DMS 273 (cell line): ENCODE data around the gene ZMAT5.

Experiments
- DNase-seq: peaks from one replicate; lab custom pipeline; 2025; ENCODE audit not compliant: unreplicated experiment; lab: John Stamatoyannopoulos, UW

The ZMAT5 gene

DNA sequence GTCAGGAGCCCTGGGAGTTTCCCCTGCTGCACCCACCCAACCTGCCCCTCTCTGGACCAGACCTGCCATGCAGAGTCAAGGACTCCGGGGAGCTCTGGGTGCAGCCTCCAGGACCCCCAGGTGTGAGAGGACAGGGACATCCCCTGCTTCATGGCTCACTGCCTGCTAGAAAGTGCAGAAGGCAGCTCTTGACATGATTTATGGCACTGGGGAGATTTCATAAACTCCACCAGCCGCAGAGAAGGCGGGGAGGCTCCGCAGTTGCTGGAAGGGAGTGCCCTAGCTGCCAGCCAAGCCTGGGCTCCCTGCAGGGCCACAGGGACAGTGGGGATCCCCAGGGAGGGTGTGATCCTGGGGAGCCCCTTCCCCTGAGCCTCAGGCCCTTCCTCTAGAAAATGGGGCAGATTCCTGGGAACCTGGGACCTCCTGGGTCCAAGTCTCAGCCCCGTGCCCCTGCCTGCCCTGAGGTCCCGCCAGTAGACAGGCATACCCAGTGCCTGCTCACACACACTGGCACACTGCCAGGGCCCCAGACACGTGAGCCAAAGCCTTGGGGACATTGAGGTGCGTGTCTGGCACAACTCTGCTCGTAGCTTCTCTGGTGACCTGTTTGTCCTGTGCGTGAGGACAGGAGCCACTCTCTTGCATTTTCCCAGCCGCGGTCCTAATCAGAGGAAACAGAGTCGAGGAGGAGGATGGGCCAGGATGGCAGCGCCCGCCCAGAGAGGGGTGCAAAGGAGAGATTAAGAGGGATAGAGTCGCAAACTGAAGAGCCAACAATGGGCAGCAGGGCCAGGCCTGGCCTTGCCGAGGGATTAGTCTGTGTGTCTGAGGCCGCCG is 33.2 kb downstream of the ZMAT5 start:
- peak; percentile 68 for DNase-seq

DNA sequence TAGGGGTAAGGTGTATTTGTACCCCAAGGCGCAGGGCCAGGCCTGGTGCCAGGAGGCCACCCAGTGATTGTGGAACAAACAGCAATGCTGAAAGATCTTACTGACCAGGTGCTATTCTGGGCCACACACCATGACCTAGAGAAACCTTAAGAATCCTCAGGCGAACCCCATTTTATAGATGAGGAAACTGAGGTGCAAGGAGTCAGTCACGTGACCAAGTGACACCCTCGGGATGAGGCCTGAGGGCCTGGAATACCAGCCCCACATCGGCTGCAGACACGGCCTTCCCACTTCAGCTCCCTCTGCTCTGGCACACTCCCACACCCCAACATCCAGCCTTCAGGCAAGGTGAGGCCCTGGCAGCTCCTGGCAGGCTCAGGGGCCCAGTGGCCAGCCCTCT is 33.9 kb downstream of the ZMAT5 start:
- no peak for DNase-seq

GRCh38 chr22:29731058-29731850 is 35.6 kb downstream of the ZMAT5 start:
- DNase-seq = no peak

DNA sequence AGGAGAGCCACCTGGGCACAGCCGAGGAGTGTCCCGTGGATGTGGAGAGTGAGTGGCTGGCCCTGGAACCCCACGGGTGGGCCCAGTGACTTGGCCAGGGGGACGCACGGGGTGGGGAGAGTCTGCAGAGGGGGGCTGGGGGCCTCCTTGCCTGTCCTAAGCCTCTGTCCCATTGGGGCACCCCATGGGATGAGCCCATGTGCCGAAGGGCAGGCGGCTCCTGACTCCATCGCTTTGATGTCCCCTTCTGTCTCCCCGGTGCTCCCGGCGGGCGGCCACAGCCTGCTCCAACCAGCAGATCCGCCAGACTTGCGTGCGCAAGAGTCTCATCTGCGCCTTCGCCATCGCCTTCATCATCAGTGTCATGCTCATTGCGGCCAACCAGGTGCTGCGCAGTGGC is 37.6 kb downstream of the ZMAT5 start:
- DNase-seq = no peak

DNA sequence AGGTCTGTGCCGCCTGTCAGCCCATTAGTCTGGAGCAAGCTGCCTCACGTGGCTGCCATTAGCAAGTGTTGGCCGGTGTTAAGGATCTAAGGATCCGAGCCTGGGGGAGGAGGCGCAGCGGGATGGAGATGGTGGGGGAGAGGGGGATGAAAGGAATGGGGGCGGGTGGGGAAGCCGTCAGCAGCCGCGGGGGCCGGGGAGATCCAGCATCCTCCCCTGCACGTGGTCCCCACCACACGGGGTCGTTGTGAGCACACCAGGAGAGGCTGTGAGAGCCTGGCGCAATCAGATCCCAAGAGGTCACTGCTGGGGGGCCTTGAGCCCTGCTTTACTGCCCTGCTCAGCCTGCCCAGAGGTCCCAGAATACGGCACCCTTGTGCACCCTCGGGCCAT is 39.7 kb downstream of the ZMAT5 start:
- peak; percentile 65 for DNase-seq

DNA sequence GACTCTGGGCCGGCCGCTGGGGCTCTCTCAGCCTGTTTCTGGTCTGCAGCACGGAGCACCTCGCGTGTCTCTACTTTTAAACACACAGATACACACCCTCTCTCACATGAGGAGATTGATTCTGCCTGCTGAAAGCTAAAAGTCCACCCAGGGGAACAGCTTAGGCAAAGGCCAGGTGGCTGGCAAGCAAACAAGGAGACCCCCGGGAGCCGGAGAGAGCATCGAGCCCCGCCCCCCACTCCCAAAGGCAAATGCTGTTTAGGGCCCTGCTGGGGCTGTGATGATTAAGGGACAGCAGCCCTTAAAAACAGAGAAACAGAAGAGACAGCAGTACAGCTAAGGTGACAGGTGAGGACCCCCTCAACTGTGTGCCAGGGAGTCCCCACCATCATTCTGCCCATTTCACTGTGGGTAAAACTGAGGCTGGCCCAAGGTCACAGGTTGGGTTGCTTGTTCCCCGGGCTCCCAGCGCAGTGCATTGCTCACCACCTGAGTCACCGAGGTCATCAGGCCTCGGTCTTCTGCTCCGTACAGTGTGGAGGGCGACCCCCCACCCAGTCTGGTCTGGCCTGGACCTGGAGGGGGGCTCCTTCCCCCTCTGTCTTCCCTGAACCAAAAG is 40.2 kb downstream of the ZMAT5 start:
- DNase-seq = no peak

GRCh38 chr22:29726106-29726505 is 40.7 kb downstream of the ZMAT5 start:
- DNase-seq = no peak

- no peak for DNase-seq
Measured at GRCh38 chr22:29724843-29725242, 42.0 kb downstream of the ZMAT5 start.

- DNase-seq = no peak
Measured at GRCh38 chr22:29723766-29724165, 43.0 kb downstream of the ZMAT5 start.

DNA sequence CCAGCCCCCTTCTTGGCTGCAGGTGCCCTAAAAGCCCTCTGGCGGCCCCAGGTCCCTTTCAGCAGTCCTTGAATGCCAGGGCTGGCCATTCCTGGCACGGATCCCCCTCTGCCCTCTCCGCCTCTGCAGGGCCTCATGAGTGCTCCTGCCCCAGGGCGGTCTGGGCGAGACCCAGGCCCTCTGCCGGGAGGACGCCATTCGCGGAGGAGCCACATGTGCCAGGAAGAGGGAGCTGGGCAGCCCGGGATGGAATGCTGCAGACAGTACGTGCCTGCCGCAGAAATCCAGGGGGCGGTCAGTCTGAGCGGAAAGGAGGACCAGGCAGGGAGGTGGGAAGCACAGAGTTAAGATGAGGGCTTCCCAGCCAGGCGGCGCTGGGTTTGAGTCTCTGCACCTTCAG is 44.2 kb downstream of the ZMAT5 start:
- DNase-seq = no peak

GRCh38 chr22:29722151-29722550 is 44.7 kb downstream of the ZMAT5 start:
- DNase-seq = no peak

DNA sequence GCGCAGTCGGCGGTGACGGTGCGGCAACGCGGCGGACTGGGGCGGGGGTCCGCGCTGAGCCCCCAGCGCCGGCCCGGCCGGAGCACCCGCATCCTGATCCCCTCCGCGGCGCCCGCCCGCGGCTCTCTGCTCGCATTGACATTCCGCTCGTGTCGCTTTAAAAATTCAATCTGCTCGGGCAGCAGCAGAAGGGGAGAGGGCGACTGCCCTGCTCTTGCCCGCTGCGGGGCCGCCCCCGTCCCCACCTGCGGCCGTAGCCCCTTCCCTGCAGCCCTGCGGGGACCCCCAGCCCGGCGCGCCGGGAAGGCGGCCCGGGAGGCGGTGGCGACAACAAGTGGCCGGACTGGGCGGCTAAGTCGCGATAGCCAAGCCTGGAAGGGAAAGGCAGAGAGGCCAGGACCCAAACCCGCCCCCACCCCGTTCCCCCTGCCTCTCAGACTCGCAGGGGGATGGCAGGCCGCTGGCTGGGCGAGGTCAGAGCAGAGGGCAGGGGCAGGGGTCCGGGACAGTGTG is 45.9 kb downstream of the ZMAT5 start:
- no peak for DNase-seq

DNA sequence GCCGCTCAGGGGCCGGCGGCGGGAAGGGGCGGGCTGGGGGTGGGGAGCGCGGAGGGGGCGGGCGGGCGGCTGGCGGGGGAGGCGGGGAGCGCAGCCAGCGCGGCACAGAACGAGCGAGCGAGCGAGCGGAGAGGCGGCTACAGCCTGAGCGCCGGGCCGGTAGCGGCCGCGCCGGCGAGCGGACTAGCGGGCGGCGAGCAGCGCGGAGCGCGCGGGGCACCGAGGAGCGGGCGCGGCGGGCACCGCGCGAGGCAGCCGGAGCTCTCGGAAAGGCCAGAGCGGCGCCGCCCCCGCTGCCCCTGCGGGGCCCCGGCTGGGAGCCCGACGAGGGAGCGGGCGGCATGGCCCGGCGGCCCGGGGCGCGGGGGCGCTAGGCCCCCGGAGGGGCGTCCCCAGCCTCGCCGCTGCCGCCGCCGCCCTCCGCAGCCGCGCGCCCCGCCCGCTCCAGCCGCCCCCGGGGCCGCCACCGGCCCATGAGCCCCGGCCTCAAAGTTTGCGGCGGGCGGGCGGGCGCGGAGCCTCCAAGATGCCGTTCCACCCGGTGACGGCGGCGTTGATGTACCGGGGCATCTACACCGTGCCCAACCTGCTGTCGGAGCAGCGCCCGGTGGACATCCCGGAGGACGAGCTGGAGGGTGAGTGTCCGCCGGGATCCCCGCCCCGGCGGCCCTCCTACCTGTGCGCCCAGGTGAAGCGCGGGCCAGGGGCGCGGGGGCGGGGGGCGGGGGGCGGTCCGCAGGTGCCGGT is 46.7 kb downstream of the ZMAT5 start, which contains the start of gene CABP7:
Gene CABP7, plus strand, starts transcription at position 105 of the 747 bp plus-strand sequence. Its CDS starts 422 bp downstream, at position 527.
- peak; percentile 65 for DNase-seq

- peak; percentile 71 for DNase-seq
Measured at GRCh38 chr22:29718949-29719898, 47.6 kb downstream of the ZMAT5 start.

- peak; percentile 69 for DNase-seq
Measured at GRCh38 chr22:29717789-29718188, 49.0 kb downstream of the ZMAT5 start.

DNA sequence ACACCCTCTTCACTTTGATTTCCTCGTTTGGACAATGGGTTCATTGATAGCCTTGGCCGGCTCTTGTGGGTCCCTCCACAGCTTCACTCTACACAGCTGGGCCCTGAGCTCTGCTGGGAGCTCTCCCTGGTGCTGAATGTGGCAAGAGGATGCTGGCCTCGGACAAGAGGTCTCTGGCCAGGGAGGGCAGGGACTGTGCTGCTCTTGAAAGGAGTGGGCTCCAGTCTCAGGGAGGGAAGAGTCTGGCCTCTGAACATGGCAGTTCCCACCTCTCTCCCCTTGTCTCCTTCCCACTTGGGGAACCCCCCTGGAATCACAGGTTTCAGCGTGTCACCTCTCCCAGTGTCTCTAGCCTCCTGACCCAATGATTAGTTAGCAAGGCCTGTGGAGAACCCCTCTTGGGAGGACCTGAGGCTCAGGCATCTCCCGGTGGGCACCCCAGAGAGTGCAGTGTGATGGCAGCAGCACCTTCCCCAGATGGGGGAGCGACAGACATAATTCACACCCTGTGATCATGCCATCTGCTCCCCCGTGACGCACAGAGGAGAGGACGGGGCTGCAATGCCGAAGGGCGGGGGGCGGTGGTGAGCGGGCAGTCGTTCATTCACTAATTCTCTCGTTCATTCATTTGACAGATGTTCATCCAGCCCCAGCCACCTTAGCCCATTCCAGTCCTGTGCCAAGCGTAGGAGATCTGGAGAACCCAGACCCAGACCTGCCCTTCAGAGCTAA is 49.8 kb downstream of the ZMAT5 start:
- peak; percentile 85 for DNase-seq

DNA sequence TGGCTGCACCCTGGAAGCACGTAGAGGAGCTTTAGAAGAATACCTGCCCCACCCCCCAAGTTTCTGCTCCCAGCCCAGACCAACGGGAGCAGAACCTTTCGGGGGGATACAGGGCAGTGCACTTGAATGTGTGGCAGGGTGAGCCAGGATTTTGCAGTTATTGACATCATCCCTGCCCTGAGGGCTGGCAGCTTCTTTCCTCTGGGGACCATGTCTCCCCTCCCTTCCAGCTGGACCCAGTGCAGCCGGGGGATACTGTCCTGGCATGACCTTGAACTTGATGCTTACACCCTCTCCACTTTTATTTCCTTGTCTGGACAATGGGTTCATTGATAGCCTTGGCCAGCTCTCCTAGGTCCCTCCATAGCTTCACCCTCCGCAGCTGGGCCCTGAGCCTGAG is 51.1 kb downstream of the ZMAT5 start:
- DNase-seq = peak; percentile 68

- DNase-seq = peak; percentile 93
Measured at GRCh38 chr22:29715240-29715639, 51.6 kb downstream of the ZMAT5 start.

- DNase-seq = peak; percentile 23
Measured at GRCh38 chr22:29713156-29713727, 53.6 kb downstream of the ZMAT5 start.
